ENCODE results near the gene PPP1CA.

- TF ChIP-seq CTCF (IDR thresholded peaks at IDR 0.05) (no peak), POLR2AphosphoS5 (IDR thresholded peaks at IDR 0.05) (no peak)
Measured at GRCh38 chr11:67421430-67422031, 19.9 kb upstream of the PPP1CA start.

Measured in sigmoid colon (tissue), 4 donors.